HG03196 (cell line): ENCODE measurements around the gene ETS1.

Experiments
- ATAC-seq: cut with Tn5 transposase; IDR thresholded peaks from one replicate; pipeline ENCODE4 v1.9.1; 2021; ENCODE audit not compliant: unreplicated experiment

The ETS1 gene

DNA sequence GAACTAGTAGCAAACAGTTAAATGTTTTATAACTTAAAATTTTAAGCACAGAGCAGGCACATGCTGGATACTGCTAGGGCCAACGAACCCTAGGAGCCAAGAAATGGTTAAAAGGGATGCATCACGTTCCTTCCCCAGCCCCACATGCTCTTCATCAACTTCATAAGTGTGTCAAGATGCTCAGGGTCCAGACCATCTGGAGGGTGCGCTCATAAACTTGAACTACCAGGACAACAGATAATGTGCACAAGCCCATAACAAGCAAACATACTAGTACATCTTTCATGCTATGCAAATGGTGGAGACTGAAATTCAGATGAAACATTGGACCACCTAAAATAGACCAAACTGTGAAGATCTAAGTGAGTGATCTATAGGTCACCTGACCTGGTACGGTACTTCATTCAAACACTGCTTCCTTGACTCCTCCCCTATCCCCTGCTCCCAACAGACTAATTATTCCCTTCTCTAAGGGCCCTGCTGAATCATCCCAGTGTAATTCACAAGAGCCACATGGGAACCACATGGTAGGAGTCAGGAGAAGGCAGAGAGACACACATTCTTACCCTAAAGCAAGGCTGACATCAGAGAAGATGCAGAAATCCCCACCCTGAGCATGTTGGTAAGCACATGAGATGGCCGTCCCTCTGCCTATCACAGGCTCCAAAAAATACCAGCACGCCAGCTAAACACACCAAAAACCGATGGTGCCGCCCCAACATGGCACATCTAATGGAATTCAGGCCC lies 83.9 kb downstream of the ETS1 start:
- ATAC-seq: no peak

- no peak for ATAC-seq
Measured at GRCh38 chr11:128502726-128503125, 84.6 kb downstream of the ETS1 start.

GRCh38 chr11:128501632-128502549 lies 85.5 kb downstream of the ETS1 start:
- no peak for ATAC-seq

GRCh38 chr11:128501008-128501407 lies 86.3 kb downstream of the ETS1 start:
- no peak for ATAC-seq

DNA sequence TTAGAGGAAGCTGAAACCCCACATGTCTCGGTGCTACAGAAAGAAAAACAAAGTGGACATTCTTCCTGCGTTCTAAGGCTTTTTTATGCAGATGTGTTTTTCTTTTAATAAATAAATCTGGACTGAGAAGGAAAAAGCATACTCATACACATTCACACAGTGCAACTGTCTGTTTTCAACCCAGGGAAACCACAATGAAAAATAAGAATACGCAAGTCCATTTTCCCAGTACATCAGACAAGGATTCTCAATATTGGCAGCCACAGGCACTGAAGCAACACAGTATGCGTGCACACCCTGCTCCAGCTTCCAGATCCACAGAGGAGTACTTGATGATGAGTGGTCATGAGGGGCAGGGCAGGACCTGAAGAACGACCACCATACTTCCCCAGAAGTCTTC lies 86.9 kb downstream of the ETS1 start:
- no peak for ATAC-seq

GRCh38 chr11:128499613-128500253 lies 87.6 kb downstream of the ETS1 start:
- no peak for ATAC-seq

DNA sequence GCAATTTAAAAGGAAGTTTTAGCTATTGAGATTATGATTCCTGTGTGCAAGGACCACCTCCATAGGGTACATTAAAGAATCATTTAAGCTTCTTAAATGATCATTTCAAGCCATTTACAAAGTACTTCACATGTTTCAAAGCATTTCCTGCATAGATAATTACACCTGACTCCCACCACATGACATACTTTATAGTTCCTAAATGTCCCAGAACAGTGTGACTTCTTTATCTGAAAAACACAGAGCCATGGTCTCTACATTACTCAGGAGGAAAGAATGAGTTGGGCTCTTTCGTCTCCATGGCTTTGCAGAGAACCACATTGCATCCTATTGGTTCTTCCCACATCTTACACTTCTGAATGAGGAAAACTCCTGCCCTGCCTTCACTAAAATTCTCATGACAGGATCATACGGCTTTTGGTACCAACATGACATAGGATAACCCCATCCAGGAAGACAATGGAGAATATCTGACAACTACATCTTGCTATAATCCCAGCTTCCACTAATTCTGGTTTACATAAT lies 88.6 kb downstream of the ETS1 start:
- ATAC-seq: no peak

- no peak for ATAC-seq
Measured at GRCh38 chr11:128497776-128498095, 89.6 kb downstream of the ETS1 start.

- ATAC-seq: peak; percentile 80
Measured at GRCh38 chr11:128497061-128497775, 90.1 kb downstream of the ETS1 start.

DNA sequence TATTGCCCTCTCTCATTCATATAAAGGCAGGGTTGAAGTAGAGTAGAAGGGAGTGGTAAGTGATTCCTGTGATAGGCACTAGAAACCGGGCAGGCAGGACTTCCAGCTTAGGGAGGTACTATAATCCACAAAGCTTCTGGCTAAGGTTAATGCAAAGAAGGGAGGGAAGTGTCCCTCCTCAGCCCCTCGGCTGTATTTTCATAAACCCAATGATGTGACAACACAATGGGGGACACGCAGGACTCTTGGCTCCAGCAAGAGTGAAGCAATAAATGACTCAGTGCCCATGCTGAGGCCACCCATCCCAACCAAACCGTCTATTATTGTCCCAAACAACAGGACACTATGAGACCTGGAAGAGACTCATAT lies 90.7 kb downstream of the ETS1 start:
- ATAC-seq: no peak

GRCh38 chr11:128496249-128496648 lies 91.1 kb downstream of the ETS1 start:
- ATAC-seq: no peak

DNA sequence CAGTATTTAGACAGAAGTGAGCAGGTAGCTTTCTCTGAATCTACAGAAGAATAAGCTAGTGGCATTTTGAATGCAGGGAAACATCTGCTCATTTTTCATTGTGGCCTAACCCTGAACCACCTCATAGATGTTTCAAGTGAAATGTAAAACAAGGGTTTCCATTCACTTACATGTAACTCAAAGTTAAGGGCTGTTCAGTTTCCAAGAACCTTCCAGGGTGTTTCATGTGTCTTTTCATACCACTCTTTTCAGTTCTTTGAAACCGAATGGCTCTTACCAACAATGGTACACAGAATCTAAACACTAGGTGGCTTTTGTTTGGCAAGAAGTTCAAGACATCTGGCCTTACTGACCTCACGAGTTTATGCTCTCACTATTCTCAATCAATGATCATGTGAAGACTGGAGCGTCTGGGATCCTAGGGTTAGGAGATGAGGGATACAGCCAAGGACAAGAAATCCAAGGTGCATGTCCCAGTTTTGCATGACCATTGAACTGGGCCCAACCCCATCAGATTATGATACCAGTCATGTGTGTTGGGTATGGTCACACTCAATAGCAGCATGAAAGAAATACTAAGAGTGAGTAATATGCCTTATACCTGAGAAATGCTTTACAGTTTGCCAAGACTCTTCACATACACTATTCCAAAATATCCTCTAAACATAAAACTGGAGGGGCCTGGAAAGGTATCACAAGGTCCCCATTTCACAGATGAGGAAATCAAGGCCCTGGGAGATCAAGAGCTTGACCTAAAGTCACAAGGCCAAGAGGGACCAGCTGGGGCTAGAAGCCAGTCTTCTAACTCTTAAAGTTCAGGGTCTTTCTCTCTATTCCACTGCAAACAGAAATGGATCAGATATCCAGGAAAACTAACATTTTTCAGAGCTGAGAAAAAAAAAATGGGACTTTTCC lies 92.7 kb downstream of the ETS1 start:
- ATAC-seq: no peak

DNA sequence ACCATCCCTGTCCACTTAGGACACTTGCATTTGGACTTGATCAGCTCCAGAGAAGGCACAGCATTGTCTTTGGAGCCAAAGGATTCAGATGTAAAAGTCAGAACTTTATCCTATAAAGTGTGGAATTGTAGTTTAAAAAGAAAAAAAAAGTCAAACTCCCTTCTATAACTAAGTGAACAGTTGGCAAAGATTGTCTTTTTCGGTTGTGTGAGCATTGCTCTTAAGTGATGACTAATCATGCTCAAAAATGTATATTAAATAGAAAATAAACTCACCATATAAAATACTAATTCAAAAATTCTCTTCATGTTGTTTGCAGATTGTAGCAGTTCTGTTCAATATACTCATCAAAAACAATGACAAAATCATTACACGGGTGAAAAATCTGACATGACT lies 93.8 kb downstream of the ETS1 start:
- no peak for ATAC-seq

- ATAC-seq: no peak
Measured at GRCh38 chr11:128492903-128493569, 94.3 kb downstream of the ETS1 start.

GRCh38 chr11:128492461-128492860 lies 94.9 kb downstream of the ETS1 start:
- no peak for ATAC-seq

- no peak for ATAC-seq
Measured at GRCh38 chr11:128491195-128491936, 96.0 kb downstream of the ETS1 start.

- no peak for ATAC-seq
Measured at GRCh38 chr11:128490092-128490491, 97.3 kb downstream of the ETS1 start.

- ATAC-seq: no peak
Measured at GRCh38 chr11:128488471-128488870, 98.9 kb downstream of the ETS1 start.

GRCh38 chr11:128487978-128488377 lies 99.4 kb downstream of the ETS1 start:
- no peak for ATAC-seq
